ENCODE results near the gene CDCP2.

The CDCP2 gene

DNA sequence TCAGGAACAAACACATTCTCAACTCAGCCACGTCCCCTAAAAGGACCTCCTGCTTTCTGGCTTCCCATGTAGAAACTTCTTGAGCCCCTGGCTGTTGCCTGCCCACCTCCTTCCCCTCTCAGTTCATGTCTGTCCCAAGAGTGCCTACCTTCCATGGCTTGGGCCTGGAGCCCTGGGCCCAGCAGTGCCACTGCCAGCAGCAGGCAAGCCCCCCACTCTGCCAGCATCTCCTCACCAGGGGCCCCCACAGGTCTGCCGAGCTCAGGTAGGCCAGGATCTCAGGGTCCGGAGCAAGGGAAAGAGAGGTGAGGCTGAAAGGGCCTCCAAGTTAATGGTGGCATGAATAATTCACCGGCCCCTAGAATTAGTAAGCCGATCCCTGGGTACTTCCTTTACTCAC is at the start of gene CDCP2:
TSS of gene CDCP2 (minus strand) at position 305 of the 400 bp plus-strand sequence. CDS start at position 227, 78 bp downstream.
- no peak for DNase-seq (ENCODE audit: low read depth in 2 of 2)
- H3K4me3 ChIP-seq (replicated peaks in 1 of 2; ENCODE audit: low read depth in 2 of 2, low read length in 2 of 2): no peak within 1 kb of the TSS
- TF ChIP-seq, protein P1, sequence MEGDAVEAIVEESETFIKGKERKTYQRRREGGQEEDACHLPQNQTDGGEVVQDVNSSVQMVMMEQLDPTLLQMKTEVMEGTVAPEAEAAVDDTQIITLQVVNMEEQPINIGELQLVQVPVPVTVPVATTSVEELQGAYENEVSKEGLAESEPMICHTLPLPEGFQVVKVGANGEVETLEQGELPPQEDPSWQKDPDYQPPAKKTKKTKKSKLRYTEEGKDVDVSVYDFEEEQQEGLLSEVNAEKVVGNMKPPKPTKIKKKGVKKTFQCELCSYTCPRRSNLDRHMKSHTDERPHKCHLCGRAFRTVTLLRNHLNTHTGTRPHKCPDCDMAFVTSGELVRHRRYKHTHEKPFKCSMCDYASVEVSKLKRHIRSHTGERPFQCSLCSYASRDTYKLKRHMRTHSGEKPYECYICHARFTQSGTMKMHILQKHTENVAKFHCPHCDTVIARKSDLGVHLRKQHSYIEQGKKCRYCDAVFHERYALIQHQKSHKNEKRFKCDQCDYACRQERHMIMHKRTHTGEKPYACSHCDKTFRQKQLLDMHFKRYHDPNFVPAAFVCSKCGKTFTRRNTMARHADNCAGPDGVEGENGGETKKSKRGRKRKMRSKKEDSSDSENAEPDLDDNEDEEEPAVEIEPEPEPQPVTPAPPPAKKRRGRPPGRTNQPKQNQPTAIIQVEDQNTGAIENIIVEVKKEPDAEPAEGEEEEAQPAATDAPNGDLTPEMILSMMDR (IDR thresholded peaks at IDR 0.05; ENCODE audit: low read depth, low read length): no peak

DNA sequence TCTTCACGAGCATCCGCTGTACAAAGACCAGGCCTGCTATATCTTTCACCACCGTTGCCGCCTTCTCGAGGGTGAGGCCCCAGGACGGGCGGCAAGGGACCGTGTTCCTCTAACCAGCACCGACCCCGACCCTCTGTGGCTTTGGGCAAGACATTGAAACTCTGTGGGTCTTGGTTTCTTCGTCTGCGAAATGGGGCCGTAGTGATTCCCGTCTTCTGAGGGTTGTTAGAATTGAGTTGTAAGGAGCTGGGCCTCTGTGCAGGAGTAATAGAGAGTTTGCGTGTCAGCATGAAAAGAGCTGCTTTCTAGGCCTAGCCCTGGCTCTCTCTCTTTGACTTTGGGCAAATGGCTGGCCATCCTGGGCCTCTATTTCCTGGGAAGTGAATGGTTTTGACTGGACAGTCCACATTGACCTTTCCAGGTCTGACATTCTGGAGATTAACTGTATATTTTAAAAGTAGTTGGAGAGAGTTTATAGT is 47.8 kb upstream of the CDCP2 start:
- TF ChIP-seq, protein P1 (IDR thresholded peaks at IDR 0.05; ENCODE audit: low read depth, low read length): no peak
- peak in 1 of 2 donors; percentile 28 for DNase-seq (ENCODE audit: low read depth in 2 of 2)
- H3K4me3 ChIP-seq (replicated peaks in 1 of 2; ENCODE audit: low read depth in 2 of 2, low read length in 2 of 2): peak overlapping the region; percentile 76 to 94

DNA sequence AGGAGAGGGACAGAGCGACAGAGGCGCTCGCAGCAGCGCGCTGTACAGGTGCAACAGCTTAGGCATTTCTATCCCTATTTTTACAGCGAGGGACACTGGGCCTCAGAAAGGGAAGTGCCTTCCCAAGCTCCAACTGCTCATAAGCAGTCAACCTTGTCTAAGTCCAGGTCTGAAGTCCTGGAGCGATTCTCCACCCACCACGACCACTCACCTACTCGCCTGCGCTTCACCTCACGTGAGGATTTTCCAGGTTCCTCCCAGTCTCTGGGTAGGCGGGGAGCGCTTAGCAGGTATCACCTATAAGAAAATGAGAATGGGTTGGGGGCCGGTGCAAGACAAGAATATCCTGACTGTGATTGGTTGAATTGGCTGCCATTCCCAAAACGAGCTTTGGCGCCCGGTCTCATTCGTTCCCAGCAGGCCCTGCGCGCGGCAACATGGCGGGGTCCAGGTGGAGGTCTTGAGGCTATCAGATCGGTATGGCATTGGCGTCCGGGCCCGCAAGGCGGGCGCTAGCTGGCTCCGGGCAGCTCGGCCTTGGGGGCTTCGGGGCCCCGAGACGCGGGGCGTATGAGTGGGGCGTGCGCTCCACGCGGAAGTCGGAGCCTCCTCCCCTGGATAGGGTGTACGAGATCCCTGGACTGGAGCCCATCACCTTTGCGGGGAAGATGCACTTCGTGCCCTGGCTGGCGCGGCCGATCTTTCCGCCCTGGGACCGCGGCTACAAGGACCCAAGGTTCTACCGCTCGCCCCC is 47.1 kb upstream of the CDCP2 start, which contains the start of the genes CYB5RL and MRPL37:
TSS of gene CYB5RL (minus strand) at position 266 of the 754 bp plus-strand sequence. CDS start 4,414 bp downstream, outside the sequence.
TSS of gene MRPL37 (plus strand) at position 403 of the 754 bp plus-strand sequence. CDS start at position 480, 77 bp downstream.
- peak; percentile 98 for DNase-seq (ENCODE audit: low read depth in 2 of 2)
- TF ChIP-seq, protein P1 (IDR thresholded peaks at IDR 0.05; ENCODE audit: low read depth, low read length): no peak
- peak within 1 kb of the TSS; percentile 76 to 94 for H3K4me3 ChIP-seq (replicated peaks in 1 of 2; ENCODE audit: low read depth in 2 of 2, low read length in 2 of 2)

DNA sequence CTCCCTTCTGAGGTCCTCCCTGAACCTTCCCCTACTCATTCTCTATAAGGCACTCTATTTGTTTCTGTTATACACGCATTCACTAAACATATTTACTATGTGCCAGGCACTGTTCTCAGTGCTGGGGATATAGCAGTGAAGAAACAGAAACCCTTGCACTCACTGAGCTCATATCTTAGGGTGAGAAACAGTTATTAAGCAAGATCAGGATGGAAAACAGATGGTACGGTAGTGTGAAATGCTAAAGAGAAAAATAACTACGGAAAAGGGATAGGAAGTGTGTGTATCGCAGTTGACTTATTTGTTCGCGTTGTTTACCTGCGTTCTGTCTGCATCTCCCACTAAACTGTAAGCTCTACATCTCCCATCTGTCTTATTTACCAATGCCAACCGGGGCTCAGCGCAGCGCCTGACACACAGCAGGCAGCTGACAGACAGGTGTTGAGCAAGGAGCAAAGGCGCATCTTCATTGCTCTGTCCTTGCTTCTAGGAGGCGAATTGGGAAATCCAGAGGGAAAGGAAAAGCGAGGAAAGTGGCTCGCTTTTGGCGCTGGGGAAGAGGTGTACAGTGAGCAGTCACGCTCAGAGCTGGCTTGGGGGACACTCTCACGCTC is 46.5 kb upstream of the CDCP2 start:
- TF ChIP-seq, protein P1 (IDR thresholded peaks at IDR 0.05; ENCODE audit: low read depth, low read length): no peak
- no peak for DNase-seq (ENCODE audit: low read depth in 2 of 2)
- peak overlapping the region; percentile 76 to 94 for H3K4me3 ChIP-seq (replicated peaks in 1 of 2; ENCODE audit: low read depth in 2 of 2, low read length in 2 of 2)

GRCh38 chr1:54193453-54193852 is 40.7 kb upstream of the CDCP2 start:
- TF ChIP-seq, protein P1 (IDR thresholded peaks at IDR 0.05; ENCODE audit: low read depth, low read length): no peak
- no peak overlapping the region for H3K4me3 ChIP-seq (replicated peaks in 1 of 2; ENCODE audit: low read depth in 2 of 2, low read length in 2 of 2)
- no peak for DNase-seq (ENCODE audit: low read depth in 2 of 2)

DNA sequence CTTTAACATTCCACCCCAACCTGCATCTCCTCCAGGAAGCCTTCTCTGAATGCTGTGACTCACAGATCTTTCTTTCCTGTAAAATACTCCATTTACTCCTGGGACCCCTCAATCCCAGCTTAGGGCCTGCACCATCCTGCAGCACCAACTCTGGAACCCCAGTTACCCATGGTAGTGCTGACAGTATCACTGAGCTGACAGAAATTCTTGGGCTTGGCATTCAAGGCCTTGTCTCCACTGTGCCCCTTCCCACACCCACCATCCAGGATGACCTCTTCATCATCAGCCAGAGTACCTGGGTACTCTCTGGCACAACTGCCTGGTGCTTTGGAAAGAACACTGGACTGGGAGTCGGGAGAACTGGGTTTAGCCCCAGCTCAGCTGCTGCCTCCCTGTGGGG is 38.7 kb upstream of the CDCP2 start:
- no peak for DNase-seq (ENCODE audit: low read depth in 2 of 2)
- H3K4me3 ChIP-seq (replicated peaks in 1 of 2; ENCODE audit: low read depth in 2 of 2, low read length in 2 of 2): no peak overlapping the region
- TF ChIP-seq, protein P1 (IDR thresholded peaks at IDR 0.05; ENCODE audit: low read depth, low read length): no peak
